MM.1S (cell line): ENCODE data around the gene TP53I13.

ENCODE experiments used
- DNase-seq: peaks from one replicate; pipeline ENCODE4 v3.0.0-alpha.2; 2015
- H2AFZ ChIP-seq: fragments of 300-600 bp; sonication (generic); 2 replicates; pipeline ENCODE4 v1.6.0; 2016; ENCODE audit warnings: antibody characterized with exemption, low read length
- H3F3A ChIP-seq: fragments of 300-600 bp; sonication (generic); 2 replicates; pipeline ENCODE4 v1.6.1; 2016; ENCODE audit warnings: mild to moderate bottlenecking, antibody characterized with exemption, low read length, moderate library complexity, mixed read lengths; ENCODE audit not compliant: insufficient read depth
- H3K27ac ChIP-seq: fragments of 300-600 bp; sonication (generic); 2 replicates; pipeline ENCODE4 v1.5.1; 2016; ENCODE audit warnings: mild to moderate bottlenecking, low read length
- H3K27me3 ChIP-seq: fragments of 300-600 bp; sonication (generic); replicated peaks from 2 replicates; pipeline ENCODE4 v1.6.0; 2016; ENCODE audit warnings: low read length; ENCODE audit not compliant: insufficient read depth
- H3K36me3 ChIP-seq: fragments of 300-600 bp; sonication (generic); replicated peaks from 2 replicates; pipeline ENCODE4 v1.6.1; 2016; ENCODE audit warnings: mild to moderate bottlenecking, low read length, mixed read lengths; ENCODE audit not compliant: insufficient read depth
- H3K4me1 ChIP-seq: fragments of 300-600 bp; sonication (generic); 2 replicates; pipeline ENCODE4 v1.6.1; 2016; ENCODE audit warnings: low read length, mixed read lengths
- H3K4me2 ChIP-seq: fragments of 300-600 bp; sonication (generic); 2 replicates; pipeline ENCODE4 v1.6.0; 2016; ENCODE audit warnings: low read depth, low read length
- H3K4me3 ChIP-seq: fragments of 300-600 bp; sonication (generic); 2 replicates; pipeline ENCODE4 v1.5.1; 2016; ENCODE audit warnings: low read length, mixed read lengths
- H3K79me2 ChIP-seq: fragments of 300-600 bp; sonication (generic); 2 replicates; pipeline ENCODE4 v1.6.1; 2016; ENCODE audit warnings: mixed run types, low read length, mixed read lengths
- H3K9ac ChIP-seq: fragments of 300-600 bp; sonication (generic); 2 replicates; pipeline ENCODE4 v1.6.1; 2016; ENCODE audit warnings: low read length, mixed read lengths
- H3K9me2 ChIP-seq: fragments of 300-600 bp; sonication (generic); replicated peaks from 2 replicates; pipeline ENCODE4 v1.6.1; 2016; ENCODE audit warnings: mild to moderate bottlenecking, low read length, mixed read lengths; ENCODE audit not compliant: insufficient read depth
- H3K9me3 ChIP-seq: fragments of 300-600 bp; sonication (generic); replicated peaks from 2 replicates; pipeline ENCODE4 v1.6.1; 2016; ENCODE audit warnings: mild to moderate bottlenecking, low read length, mixed read lengths; ENCODE audit not compliant: insufficient read depth
- H4K20me1 ChIP-seq: fragments of 300-600 bp; sonication (generic); 2 replicates; pipeline ENCODE4 v1.6.1; 2016; ENCODE audit warnings: mild to moderate bottlenecking, low read length, moderate library complexity, mixed read lengths; ENCODE audit not compliant: insufficient read depth
- CTCF ChIP-seq: fragments of 300-600 bp; sonication (generic); IDR thresholded peaks from 2 replicates; pipeline ENCODE4 v1.5.1; 2016; ENCODE audit warnings: antibody characterized with exemption, low read length, mixed read lengths
- EZH2 ChIP-seq: fragments of 300-600 bp; sonication (generic); optimal IDR thresholded peaks from 2 replicates; pipeline ENCODE3; 2017; ENCODE audit warnings: low read depth, mild to moderate bottlenecking, antibody characterized with exemption, low read length, mixed read lengths
- EZH2phosphoT487 ChIP-seq: fragments of 300-600 bp; sonication (generic); IDR thresholded peaks from 2 replicates; pipeline ENCODE4 v1.6.1; 2018; ENCODE audit warnings: antibody characterized with exemption, low read length

The TP53I13 gene

GRCh38 chr17:29565643-29566472 lies 2.6 kb upstream of the TP53I13 start:
- Histone ChIP-seq H3K4me2 (peak overlapping the region; percentile 86), H4K20me1 (no peaks in the 10 kb centered on the region), H3K79me2 (peaks cover 14% of the 10 kb centered on the region), H3K9ac (peak overlapping the region; percentile 72), H3K36me3 (no peaks in the 10 kb centered on the region), H3F3A (peaks cover 36% of the 10 kb centered on the region), H3K4me3 (peak overlapping the region; percentile 70), H3K27ac (peak overlapping the region; percentile 71; the same call in 1 of the 2 replicates), H3K27me3 (no peaks in the 10 kb centered on the region), H3K4me1 (peaks cover 11% of the 10 kb centered on the region), H3K9me2 (no peaks in the 10 kb centered on the region), H2AFZ (peak overlapping the region; percentile 75), H3K9me3 (no peaks in the 10 kb centered on the region)
- peak; percentile 76 for DNase-seq
- TF ChIP-seq EZH2: no peak
- TF ChIP-seq EZH2phosphoT487: no peak
- peak; percentile 28 for TF ChIP-seq CTCF

GRCh38 chr17:29566473-29567303 lies 1.8 kb upstream of the TP53I13 start, which contains the start of gene ABHD15:
Gene ABHD15 (minus strand): TSS chr17:29567037. CDS start chr17:29566966, 71 bp downstream.
- Histone ChIP-seq H3K9ac (peak within 1 kb of the TSS; percentile 72), H2AFZ (peak within 1 kb of the TSS; percentile 82), H4K20me1 (no peaks in the 10 kb centered on the region), H3K36me3 (no peaks in the 10 kb centered on the region), H3K9me3 (no peaks in the 10 kb centered on the region), H3K27me3 (no peaks in the 10 kb centered on the region), H3K9me2 (no peaks in the 10 kb centered on the region), H3K4me2 (peak within 1 kb of the TSS; percentile 99), H3K4me1 (peaks cover 11% of the 10 kb centered on the region), H3K4me3 (peak within 1 kb of the TSS; percentile 77), H3K79me2 (peaks cover 14% of the 10 kb centered on the region), H3K27ac (peak within 1 kb of the TSS; percentile 75; the same call in 1 of the 2 replicates), H3F3A (peaks cover 34% of the 10 kb centered on the region)
- TF ChIP-seq CTCF (no peak), EZH2phosphoT487 (no peak), EZH2 (no peak)
- peak; percentile 75 for DNase-seq

DNA sequence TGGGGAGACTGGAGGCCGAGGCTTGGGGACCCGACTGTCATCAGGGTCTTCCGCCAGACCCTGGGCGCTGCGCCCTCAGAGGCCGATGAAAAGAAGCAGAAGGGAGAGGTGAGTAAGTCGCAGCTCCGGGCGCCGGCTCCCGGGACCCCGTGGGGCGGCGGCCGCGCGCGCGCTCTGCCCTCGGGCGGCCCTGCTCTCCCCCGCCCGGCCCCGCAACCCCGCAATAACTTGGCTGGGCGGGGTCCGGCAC lies 1.3 kb upstream of the TP53I13 start:
- H3K4me3 ChIP-seq: peak overlapping the region; percentile 77
- no peaks in the 10 kb centered on the region for H3K36me3 ChIP-seq
- H3K27ac ChIP-seq: peak overlapping the region; percentile 75; the same call in 1 of the 2 replicates
- H3K4me2 ChIP-seq: peak overlapping the region; percentile 99
- H3K9me3 ChIP-seq: no peaks in the 10 kb centered on the region
- H3K9ac ChIP-seq: peak overlapping the region; percentile 61; the same call in 1 of the 2 replicates
- H4K20me1 ChIP-seq: no peaks in the 10 kb centered on the region
- H3K27me3 ChIP-seq: no peaks in the 10 kb centered on the region
- H3K4me1 ChIP-seq: peaks cover 11% of the 10 kb centered on the region
- peak; percentile 31 for DNase-seq
- H2AFZ ChIP-seq: peak overlapping the region; percentile 82
- TF ChIP-seq EZH2phosphoT487 (no peak), EZH2 (no peak), CTCF (no peak)
- no peaks in the 10 kb centered on the region for H3K9me2 ChIP-seq
- H3K79me2 ChIP-seq: peaks cover 14% of the 10 kb centered on the region
- H3F3A ChIP-seq: peaks cover 34% of the 10 kb centered on the region
